ENCODE measurements around the gene SLC8A2.

The SLC8A2 gene

GRCh38 chr19:47503130-47503825, 31.6 kb upstream of the SLC8A2 start:
- DNase-seq, result no peak

GRCh38 chr19:47499863-47500830, 28.5 kb upstream of the SLC8A2 start:
- peak; percentile 92 for DNase-seq

GRCh38 chr19:47499371-47499770, 27.7 kb upstream of the SLC8A2 start:
- DNase-seq, result no peak

- no peak for DNase-seq
These were observed 26.9 kb upstream of the SLC8A2 start for GRCh38 chr19:47498561-47498960.

- DNase-seq, result peak; percentile 26
These were observed 26.3 kb upstream of the SLC8A2 start for GRCh38 chr19:47497821-47498520.

- DNase-seq, result peak; percentile 78
These were observed 25.5 kb upstream of the SLC8A2 start for GRCh38 chr19:47497050-47497766.

GRCh38 chr19:47495478-47496372, 24.0 kb upstream of the SLC8A2 start:
- peak; percentile 59 for DNase-seq

- DNase-seq, result peak; percentile 94
These were observed 23.0 kb upstream of the SLC8A2 start for GRCh38 chr19:47494729-47495128.

- DNase-seq, result peak; percentile 23
These were observed 22.5 kb upstream of the SLC8A2 start for GRCh38 chr19:47494211-47494547.

GRCh38 chr19:47493378-47494210, 21.9 kb upstream of the SLC8A2 start:
- no peak for DNase-seq

- no peak for DNase-seq
These were observed 21.1 kb upstream of the SLC8A2 start for GRCh38 chr19:47492571-47493377.

- no peak for DNase-seq
These were observed 20.4 kb upstream of the SLC8A2 start for GRCh38 chr19:47492137-47492533.

- no peak for DNase-seq
These were observed 19.9 kb upstream of the SLC8A2 start for GRCh38 chr19:47491358-47492136.

- DNase-seq, result no peak
These were observed 19.2 kb upstream of the SLC8A2 start for GRCh38 chr19:47490847-47491246.

- DNase-seq, result no peak
These were observed 18.3 kb upstream of the SLC8A2 start for GRCh38 chr19:47490031-47490430.

- no peak for DNase-seq
These were observed 17.6 kb upstream of the SLC8A2 start for GRCh38 chr19:47489072-47489914.

- no peak for DNase-seq
These were observed 16.1 kb upstream of the SLC8A2 start for GRCh38 chr19:47487551-47488515.
